Measurements from ENCODE around the gene RTRAF. TPM values are rescaled to one million over a fixed set of nuclear protein-coding genes. Genes with fewer than 3 reads are reported as not detected.

RTRAF gene
- total RNA-seq, 1 experiment from 2014 or later, result 350 TPM

DNA sequence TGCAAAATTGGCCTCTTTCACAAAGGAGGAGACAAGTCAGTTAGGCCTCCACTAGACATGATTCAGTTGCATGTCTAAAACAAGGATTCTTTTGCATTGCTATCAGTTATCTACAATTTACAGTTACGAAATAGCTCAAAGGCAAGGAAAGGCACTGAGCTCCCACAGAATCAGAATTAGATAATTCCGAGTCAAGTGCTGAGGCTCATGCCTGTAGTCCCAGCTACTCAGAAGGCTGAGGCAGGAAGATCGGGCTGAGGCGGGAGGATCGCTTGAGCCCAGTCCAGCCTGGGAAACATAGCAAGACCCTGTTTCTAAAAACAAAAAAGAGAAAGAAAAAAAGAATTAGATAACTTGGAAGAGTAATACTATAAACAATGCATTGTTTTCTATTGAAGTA, 12.3 kb upstream of the RTRAF start:
- Histone ChIP-seq H3K79me2 (ENCODE audit: insufficient read depth, low read length) (no peaks in the 10 kb centered on the region), H3K18ac (ENCODE audit: insufficient read length, low read depth, low read length) (no peak overlapping the region), H2AK5ac (ENCODE audit: insufficient read length, low read length) (no peak overlapping the region), H3K4me2 (ENCODE audit: insufficient read depth, insufficient read length, low read length) (no peak overlapping the region), H4K20me1 (ENCODE audit: control insufficient read depth, insufficient read depth, insufficient read length) (no peaks in the 10 kb centered on the region), H2BK15ac (ENCODE audit: low read depth, low read length) (no peak overlapping the region), H2BK12ac (ENCODE audit: insufficient read length, low read depth, low read length) (no peak overlapping the region), H3K14ac (ENCODE audit: insufficient read depth, low read length) (no peak overlapping the region), H3K79me1 (ENCODE audit: insufficient read depth, low read depth, low read length, poor library complexity, severe bottlenecking) (no peaks in the 10 kb centered on the region), H3K27me3 (ENCODE audit: insufficient read depth, low read length) (no peaks in the 10 kb centered on the region), H3K4ac (ENCODE audit: low read depth, low read length) (no peak overlapping the region), H3K23me2 (ENCODE audit: insufficient read length, low read depth, low read length, poor library complexity, severe bottlenecking) (no peaks in the 10 kb centered on the region), H4K5ac (ENCODE audit: insufficient read length, low read depth, low read length) (no peak overlapping the region), H4K8ac (replicated peaks; ENCODE audit: insufficient read length, low read depth, low read length) (no peak overlapping the region), H3K4me1 (ENCODE audit: insufficient read depth, low read length) (no peaks in the 10 kb centered on the region), H3K27ac (ENCODE audit: insufficient read length, low read depth, low read length) (no peak overlapping the region), H2BK20ac (ENCODE audit: low read depth, low read length, poor library complexity, severe bottlenecking) (no peak overlapping the region), H3K9ac (ENCODE audit: extremely low read depth, insufficient read length, low read length) (no peak overlapping the region), H2AFZ (ENCODE audit: low read length) (no peak overlapping the region), H4K91ac (ENCODE audit: insufficient read length, low read depth, low read length) (no peak overlapping the region), H3K9me3 (ENCODE audit: control insufficient read depth, low read depth, low read length) (no peaks in the 10 kb centered on the region), H3K23ac (ENCODE audit: insufficient read length, low read depth, low read length) (no peak overlapping the region), H3T11ph (ENCODE audit: low read length) (no peak overlapping the region), H2BK120ac (ENCODE audit: low read depth, low read length, poor library complexity, severe bottlenecking) (no peak overlapping the region), H3K56ac (ENCODE audit: insufficient read length, low read depth, low read length) (no peak overlapping the region), H2BK5ac (ENCODE audit: insufficient read length, low read length) (no peak overlapping the region)
- Mint-ChIP-seq H3K27me3 (ENCODE audit: low read depth) (peaks cover 7% of the 10 kb centered on the region), H3K4me3 (no peak overlapping the region), H3K27ac (peak overlapping the region in 1 of 3 experiments; percentile 48; a peak in 1 of 7 replicates), H3K9me3 (no peaks in the 10 kb centered on the region), H3K36me3 (ENCODE audit: insufficient read depth in 1 of 3, low read depth in 3 of 3) (no peaks in the 10 kb centered on the region), H3K4me1 (peaks cover 7 to 11% of the 10 kb centered on the region in 2 experiments)
- no peak for TF ChIP-seq CTCF (conservative IDR thresholded peaks at IDR 0.05)
- WGBS (ENCODE audit: extremely low coverage, insufficient read length, low lambda C conversion rate), result no CpG with 5 or more reads among the region's 5 CpGs
- DNase-seq, result no peak
